EL (cell line): Measurements from ENCODE around the gene PKHD1.

Experiments used
- DNase-seq: peaks from one replicate; pipeline ENCODE4 v3.0.0-alpha.2; 2016

PKHD1 gene, protein sequence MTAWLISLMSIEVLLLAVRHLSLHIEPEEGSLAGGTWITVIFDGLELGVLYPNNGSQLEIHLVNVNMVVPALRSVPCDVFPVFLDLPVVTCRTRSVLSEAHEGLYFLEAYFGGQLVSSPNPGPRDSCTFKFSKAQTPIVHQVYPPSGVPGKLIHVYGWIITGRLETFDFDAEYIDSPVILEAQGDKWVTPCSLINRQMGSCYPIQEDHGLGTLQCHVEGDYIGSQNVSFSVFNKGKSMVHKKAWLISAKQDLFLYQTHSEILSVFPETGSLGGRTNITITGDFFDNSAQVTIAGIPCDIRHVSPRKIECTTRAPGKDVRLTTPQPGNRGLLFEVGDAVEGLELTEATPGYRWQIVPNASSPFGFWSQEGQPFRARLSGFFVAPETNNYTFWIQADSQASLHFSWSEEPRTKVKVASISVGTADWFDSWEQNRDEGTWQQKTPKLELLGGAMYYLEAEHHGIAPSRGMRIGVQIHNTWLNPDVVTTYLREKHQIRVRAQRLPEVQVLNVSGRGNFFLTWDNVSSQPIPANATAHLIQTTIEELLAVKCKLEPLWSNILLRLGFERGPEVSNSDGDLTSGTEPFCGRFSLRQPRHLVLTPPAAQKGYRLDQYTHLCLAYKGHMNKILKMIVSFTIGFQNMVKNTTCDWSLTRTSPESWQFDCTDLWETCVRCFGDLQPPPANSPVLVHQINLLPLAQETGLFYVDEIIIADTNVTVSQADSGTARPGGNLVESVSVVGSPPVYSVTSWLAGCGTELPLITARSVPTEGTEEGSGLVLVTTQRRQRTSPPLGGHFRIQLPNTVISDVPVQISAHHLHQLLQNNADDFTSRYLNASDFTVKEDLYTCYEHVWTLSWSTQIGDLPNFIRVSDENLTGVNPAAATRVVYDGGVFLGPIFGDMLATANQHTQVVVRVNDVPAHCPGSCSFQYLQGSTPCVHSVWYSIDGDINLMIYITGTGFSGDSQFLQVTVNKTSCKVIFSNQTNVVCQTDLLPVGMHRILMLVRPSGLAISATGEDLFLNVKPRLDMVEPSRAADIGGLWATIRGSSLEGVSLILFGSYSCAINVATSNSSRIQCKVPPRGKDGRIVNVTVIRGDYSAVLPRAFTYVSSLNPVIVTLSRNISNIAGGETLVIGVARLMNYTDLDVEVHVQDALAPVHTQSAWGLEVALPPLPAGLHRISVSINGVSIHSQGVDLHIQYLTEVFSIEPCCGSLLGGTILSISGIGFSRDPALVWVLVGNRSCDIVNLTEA (N-terminal part only)

DNA sequence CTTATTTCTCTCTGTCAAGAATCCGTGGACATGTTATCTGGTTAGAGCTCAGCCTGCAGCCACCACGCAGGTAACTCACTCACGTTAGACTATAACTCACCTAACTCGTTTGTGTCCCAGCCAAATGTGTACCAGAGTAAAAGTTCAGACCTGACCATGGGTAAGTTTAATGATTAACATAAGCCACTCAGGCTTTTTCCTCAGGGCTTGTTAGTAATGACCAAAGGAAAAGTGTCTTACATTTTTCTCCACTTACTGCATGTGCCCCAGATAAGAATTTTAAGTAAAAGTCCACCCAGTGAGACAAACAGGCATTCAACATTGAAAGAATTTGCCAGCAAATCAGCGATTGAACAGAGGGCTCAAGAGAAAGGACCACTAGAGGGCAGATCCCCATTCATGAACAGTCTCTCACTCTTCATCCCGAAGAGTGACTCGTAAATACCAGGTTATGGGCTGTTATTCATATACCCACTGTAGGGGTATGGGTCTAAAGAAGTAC is at the start of gene PKHD1:
Gene PKHD1, minus strand, starts transcription at position 116 of the 502 bp plus-strand sequence. CDS start 2,680 bp downstream, outside the sequence.
- peak; percentile 13 for DNase-seq

- DNase-seq, result no peak
Measured at GRCh38 chr6:52136934-52137467, 49.6 kb upstream of the PKHD1 start.

GRCh38 chr6:52136055-52136454 is 48.6 kb upstream of the PKHD1 start:
- no peak for DNase-seq

GRCh38 chr6:52135217-52135616 is 47.8 kb upstream of the PKHD1 start:
- DNase-seq, result no peak

GRCh38 chr6:52134011-52134410 is 46.6 kb upstream of the PKHD1 start:
- no peak for DNase-seq

- no peak for DNase-seq
Measured at GRCh38 chr6:52133324-52133723, 45.9 kb upstream of the PKHD1 start.

DNA sequence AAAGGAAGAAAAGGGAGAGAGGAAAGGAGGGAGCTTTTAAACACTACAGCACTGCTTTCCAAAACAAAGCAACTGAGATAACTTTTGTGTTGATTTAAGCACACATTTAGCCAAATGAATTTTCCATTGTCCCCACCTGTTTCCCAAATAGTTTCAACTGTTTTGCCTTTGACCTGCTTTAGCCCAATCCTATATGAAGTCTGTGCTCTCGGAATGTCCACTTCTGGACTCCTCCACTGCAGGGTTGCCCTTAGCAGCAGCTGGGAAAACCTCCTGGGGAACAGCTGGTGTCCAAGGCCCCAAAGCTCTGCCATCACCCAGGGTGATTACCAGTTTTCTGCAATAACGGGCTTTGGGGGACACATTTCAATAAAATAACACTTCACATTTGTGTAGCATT is 44.9 kb upstream of the PKHD1 start:
- no peak for DNase-seq

DNA sequence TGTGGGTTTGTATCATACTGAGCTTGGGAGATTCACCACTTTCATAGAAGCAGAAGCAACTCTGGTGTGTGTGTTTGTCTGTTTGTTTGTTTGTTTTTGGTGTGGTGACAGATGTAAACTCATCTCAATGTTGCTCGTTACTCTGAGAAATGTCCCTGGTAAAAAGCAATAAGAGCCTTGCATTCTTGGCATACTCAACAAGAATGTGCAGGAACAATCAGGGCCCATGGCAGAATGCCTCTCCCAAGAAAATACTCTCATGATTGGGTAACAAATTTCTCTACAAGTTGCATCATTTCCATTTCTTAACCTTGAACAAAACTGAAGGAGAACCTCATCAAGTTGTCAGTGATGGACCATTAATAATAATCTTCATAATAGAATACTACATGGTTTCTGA is 43.0 kb upstream of the PKHD1 start:
- no peak for DNase-seq

DNA sequence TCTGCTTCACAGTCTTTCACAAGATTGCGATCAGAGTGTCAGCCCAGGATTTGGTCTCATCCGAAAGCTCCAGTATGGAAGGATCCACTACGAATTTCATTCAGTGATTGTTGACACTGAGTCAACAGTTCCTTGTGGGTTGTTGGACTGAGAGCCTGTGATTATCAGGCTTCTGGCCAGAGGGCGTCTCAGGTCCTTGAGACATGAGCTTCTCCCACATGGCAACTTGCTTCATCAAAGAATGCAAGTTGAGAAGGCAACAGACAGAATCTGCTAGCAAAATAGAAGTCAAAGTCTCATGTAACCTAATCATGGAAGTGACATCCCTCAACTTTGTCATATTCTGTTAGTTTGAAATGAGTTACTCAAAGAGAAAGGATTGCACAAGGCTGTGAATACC is 40.5 kb upstream of the PKHD1 start:
- no peak for DNase-seq

GRCh38 chr6:52126231-52126630 is 38.8 kb upstream of the PKHD1 start:
- no peak for DNase-seq

DNA sequence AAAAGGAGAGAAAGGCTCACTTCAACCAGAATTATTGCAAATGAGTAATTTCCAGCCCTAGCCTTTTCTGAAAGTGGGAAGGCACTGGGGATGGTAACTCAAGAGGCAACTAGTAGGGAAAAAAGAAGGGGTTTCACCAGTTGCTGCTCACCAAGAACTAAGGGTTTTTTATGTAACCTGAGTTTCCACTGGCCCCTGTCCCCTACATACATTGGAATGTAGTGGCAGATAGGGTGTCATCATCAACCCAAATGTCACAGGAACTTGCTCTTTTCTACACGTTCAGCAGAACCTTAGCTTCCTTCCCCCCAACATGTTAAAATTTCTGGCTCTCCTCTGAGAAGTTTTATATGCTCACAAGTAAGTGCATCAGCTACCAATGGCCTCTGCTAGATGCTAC is 38.2 kb upstream of the PKHD1 start:
- DNase-seq, result no peak

DNA sequence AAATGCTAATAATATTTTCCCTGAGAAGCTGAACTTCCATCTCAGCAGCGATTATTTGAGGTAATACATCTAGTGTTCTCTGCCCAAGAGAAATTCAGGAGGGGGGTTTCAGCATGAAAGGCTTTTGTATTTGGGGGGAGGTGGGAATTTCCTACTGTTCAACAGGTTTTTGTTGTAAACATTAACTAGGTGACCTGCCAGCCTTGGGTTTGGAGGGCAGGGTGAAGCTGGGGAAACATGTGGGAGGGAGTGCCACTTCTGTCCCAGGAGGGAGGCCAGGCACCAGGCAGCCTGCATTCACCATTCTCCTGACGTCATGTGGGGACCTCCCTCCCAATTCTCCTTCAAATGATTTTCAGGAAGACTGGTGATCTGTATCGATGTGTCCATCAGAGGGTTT is 37.7 kb upstream of the PKHD1 start:
- DNase-seq, result no peak

GRCh38 chr6:52124126-52125121 is 37.0 kb upstream of the PKHD1 start:
- DNase-seq, result no peak

DNA sequence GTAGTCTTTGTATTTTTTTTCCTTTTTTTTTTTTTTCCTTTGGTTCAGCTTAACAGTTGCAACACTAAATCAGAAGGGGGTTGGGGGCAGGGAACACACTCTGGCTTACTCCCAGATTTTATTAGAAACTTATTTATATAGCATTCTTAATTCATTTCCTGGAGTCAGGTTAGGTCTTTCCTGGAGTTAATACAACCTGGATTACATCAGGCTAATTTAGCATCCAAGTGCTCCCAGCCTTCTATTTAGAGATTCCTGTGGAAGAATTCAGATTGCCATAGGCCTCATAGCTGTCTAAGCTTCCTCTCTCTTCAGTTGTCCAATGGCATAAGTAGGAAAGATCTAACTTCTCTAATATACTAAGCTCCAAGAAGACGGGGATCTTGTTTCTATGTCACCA is 35.8 kb upstream of the PKHD1 start:
- DNase-seq, result no peak

- DNase-seq, result no peak
Measured at GRCh38 chr6:52117352-52117751, 29.9 kb upstream of the PKHD1 start.

GRCh38 chr6:52116605-52116948 is 29.2 kb upstream of the PKHD1 start:
- no peak for DNase-seq

DNA sequence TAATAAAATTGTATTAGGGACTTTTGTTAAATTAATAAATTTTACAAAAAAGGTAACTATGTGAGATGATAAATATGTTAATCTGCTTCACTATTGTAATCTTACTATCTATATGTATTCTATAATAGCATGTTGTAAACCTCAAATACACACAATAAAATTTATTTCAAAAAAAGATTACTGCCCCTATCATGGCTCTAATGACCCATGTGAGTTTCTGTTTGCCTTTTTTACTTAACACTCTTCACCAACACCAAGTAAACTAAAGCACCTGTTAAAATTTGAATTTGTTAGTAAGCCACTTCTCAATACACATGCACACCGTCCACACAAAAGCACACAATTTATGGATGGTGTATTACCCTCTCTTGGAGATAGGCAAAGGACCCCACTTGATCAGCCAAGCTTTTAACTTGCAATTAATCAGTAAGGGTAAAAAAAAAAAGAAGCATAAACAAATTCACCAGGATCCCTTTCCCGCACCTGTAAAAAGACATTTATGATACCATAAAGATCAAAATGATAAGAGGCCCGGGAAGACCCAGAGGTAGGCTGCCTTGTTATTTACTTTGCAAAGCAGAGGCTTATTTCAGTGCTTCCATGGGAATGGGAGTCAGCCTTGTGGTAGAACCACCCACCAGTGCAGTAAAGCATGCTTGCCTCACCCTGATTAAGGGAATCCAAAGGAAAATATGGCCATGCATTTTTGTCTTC is 28.6 kb upstream of the PKHD1 start:
- no peak for DNase-seq

DNA sequence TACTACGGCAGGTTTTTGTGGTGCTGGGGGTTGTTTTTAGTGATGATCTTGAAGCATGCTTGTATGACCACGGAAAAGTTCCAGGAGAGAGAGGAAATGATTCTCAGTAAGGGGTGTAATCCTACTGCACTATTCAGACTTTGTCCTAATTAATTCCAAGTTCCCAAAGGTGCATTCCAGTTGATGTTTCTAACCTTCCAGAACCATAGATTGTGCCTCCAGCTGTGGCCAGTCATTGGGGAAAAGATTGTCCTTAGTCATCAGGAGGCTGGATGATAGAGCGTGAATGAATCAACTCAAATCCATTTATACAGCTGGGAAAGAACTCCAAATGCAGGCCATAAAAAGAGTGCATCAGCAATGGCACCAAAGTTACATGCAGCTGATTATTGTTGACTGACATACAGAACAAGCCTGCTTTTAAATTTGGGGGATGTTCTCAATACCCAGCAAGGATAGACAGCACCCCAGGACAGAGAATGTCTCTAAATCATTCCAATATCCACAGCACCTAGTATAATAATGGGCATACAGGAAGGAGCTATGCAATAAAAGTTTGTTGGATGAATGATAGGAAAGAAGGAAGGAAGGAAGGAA is 27.8 kb upstream of the PKHD1 start:
- DNase-seq, result no peak

- DNase-seq, result no peak
Measured at GRCh38 chr6:52109171-52109571, 21.8 kb upstream of the PKHD1 start.

DNA sequence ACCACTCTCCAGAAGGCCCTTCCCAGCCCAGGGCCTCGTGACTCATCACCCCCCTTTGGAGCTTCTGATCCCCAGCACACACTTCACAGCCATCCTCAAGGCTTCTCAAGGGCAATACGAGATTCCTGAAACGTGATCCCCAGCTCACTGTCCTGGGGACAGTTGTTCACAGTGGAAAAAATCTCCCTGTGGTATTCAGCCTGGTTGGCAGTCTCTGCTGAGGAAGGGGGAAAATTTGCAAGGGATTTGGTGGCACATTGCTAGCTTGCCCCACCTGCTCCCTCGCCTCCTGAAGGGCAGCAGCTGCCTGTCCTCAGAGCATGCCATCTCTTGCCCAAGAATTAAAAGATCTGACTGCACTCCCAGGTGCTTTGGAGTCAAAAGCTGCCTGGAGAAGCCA is 20.7 kb upstream of the PKHD1 start:
- no peak for DNase-seq

- no peak for DNase-seq
Measured at GRCh38 chr6:52106994-52107393, 19.6 kb upstream of the PKHD1 start.
